ENCODE data around the gene KIAA0513.

The KIAA0513 gene

DNA sequence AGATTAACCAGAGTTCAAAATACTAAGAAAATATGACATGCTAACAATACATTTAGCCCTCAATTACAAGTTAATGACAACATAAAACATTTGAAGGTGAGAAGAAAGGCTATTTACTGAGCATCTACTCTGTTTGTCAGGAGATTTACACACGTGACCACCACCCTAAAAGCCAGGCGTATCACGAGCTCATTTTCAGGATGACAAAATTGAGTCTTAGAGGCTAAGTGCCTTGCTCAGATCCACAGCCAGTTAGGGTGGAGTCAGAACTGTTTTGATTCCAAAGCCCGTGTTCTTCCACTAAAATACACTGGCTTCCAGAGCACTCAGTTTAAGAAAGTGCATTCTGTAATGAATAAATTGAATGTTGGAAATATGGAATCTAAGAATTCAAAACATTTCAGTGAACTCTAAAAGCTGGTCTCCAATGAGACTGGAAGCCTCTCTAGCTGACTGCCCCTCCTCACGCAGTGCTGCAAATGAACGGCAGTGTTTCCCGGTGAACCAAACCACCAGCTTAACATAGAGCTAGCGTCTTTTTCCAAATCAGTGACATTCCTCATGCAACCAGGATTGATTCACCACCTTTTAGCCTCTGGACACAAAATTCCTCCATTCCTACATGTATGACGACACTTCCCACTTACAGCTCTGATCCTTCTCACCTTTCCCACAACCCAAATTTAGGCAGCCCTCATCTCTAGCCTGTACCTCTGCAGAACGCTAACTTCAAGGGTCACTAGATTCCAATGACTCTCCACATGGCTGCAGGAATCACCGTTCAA lies 22.1 kb upstream of the KIAA0513 start:
- no peak for DNase-seq (ENCODE audit: low spot score)

DNA sequence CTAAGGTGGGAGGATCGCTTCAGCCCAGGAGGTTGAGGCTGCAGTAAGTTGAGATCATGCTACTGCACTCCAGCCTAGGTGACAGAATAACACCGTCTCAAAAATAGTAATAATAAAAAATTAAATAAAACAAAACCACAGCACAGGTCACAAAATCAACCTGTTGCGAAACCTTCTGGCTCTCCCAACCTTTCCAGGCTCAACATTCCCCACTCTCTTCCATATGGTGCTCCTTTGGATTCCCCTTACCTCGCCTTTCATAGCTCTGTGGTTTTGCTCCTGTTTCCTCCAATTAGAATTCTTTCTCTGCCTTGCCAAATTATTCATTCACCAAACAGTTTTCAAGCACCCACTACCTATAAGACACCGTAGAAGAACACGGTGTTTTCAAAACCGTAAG lies 21.0 kb upstream of the KIAA0513 start:
- no peak for DNase-seq (ENCODE audit: low spot score)

DNA sequence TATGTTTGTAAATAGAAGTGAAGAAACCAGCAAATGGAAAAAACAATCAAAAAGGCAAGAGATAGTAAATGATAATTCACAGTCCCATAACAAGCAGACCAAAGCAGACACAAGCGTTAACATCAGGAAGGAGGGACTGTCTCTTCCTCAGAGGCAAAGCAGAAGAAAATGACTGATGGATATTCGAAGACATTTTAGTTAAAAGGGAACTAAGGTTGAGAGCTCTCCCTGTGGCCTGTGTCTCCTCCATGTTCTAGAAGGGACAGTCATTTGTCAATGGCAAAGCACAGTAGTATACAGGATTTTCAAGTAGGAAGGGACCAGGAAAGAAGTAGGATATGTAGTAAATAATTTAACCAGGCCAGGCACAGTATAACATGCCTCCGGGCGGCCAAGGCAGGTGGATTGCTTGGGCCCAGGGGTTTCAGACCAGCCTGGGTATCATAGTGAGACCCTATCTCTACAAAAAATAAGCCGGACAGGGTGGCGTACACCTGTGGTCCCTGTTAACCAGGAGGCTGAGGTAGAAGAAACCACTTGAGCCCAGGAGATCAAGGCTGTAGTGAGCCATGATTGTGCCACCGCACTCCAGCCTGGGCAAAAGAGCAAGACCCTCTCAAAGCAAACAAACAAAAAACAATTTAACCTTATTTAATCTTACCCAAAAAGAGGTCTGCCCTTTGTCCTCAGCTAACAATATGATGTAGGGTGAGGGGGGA lies 19.9 kb upstream of the KIAA0513 start:
- no peak for DNase-seq (ENCODE audit: low spot score)

DNA sequence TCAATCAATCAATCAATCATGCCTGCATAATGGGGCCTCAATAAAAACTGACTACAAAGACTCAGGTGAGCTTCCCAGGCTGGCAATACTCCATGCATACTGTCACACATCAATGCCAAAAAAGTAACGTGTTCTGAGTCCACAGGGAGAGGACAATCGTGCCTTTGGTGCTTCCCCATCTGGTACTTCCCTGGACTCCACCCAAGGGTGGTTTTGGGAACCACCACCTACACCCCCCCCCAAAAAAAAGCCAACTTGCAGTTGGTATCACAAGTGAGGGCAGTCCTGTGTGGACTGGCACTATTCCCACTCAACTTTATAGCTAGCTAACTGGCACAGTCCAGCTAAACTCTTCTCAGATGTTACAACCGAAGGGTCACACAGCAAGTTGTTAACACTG lies 19.3 kb upstream of the KIAA0513 start:
- no peak for DNase-seq (ENCODE audit: low spot score)

DNA sequence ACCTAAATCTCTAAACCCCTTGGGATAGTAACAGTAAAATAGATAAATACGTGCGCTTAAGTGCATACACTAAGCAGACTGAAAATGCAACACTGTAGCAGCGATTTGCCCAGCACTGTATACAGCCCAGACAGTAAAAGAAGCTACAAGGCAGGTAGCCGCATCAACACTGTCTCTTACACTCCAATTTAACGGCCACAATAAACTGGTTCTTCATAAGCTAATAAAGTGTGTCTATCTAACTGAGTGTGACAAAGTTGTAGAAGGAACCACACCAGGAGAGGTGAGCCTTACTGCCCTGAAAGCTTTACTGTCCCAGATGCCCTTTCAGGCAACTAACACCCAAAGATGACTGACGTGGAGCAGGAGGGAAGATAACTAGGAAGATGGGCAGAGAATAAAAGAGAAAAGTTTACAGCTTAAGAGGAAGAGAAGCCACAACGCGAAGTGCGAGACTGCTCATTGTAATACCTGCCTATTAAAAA lies 17.1 kb upstream of the KIAA0513 start:
- DNase-seq (ENCODE audit: low spot score) = no peak

DNA sequence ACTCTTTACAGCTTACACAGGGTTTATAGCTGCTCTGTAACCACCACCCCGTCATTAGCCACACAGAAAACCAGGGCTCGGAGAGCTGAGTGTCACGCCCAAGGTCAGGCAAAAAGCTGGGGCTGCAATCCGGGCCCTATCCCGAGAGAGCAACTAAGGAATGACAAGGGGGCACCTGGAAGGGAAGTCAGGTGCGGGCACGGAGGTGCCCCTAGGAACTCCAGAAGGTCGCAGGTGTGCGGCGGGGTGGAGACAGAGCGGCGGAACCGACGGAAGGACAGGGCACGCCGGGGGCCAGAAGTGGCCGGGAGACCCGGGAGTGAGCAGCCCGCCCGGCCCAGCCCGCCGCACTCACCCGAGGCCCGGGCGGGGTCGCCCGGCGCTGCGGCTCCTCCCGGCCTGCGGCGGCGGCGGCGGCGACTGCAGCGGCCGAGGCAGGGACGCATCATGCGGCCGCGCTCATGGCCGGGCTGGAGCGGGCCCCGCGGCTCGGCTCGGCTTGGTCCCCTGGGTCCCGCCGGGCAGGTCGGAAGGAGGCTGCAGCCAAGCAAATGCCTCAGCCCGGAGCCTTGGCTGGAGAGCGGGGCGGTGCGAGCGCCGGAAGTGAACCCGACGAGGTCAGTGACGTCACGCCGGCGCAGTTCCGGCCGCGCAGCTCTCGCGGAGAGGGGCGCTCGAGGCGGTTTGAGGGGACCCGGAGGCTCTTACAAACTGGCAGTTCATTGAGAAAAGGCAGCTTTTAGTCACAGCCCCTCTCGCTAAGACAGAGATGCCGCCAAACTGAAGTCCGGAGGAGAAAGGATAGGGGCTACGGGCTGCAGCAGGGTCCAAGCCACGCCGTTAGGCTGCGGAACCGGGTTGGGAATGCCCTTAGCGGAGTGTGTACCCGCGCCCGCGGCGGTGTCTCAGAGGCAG lies 16.4 kb upstream of the KIAA0513 start, which contains the start of gene ZDHHC7:
TSS of gene ZDHHC7 (minus strand) at position 605 of the 915 bp plus-strand sequence. CDS start 20,917 bp downstream, outside the sequence.
- DNase-seq (ENCODE audit: low spot score) = peak; percentile 84

DNA sequence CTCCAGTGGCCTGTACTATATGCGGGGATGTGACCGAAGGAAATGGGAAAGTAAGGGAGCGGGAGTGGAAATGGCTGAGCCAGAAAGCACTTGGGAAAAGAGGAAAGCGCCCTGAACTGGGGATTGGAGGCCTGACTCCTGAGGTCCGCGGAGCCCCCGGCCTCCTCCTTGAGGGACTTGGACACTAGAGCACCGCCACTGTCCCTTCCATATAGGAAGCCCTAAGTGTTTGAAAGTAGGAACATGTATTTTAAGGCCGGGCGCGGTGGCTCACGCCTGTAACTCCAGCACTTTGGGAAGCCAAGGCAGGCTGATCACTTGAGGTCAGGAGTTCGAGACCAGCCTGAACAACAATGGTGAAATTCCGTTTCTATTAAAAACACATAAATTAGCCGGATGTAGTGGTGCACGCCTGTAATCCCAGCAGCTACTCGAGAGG lies 15.7 kb upstream of the KIAA0513 start:
- DNase-seq (ENCODE audit: low spot score) = no peak

DNA sequence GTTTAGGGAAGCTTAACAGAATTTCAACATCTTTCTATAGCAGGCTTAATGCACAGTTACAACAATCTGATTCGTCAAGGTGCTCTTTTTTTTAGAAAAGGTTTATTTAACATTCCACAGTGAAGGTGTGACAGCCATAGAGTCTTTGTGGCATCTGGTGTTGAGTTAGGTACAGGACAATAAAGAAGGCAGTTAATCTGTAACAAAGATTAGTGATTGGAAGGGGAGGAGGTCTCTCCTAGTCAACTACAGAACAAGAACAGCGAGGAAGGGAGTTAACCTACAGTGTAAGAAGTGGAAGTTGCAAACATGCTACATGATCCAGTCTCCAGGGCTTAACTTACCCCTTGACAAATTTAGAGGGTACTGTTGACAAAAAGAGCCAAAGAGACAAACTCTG lies 13.3 kb upstream of the KIAA0513 start:
- no peak for DNase-seq (ENCODE audit: low spot score)

DNA sequence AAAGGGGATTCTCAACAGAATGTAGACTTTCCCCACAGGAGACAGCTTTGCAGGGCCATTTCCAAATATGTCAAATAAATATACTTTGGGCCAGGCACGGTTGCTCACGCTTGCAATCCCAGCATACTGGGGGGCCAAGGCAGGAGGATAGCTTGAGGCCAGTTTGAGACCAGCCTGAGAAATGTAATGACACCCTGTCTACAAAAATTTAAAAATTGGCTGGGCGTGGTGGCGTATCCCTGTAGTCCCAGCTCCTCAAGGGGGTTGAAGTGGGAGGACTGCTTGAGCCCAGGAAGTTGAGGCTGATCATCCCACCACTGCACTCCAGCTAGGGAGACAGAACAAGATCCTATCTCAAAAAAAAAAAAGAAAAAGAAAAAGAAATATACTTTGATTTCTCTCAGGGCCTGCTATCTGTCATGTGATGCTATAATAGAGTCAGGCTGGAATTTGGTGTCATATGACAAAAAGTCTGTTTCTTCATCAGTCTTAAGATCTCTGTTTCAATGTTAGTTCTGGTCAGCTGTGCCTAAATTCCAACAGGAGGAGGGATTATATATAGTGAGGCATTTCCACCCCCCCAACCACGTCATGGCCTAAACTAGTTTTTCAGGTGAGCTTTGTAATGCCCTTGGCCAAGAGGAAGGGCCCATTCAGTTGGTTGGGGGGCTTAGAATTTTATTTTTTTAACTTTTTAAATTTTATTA lies 12.0 kb upstream of the KIAA0513 start:
- no peak for DNase-seq (ENCODE audit: low spot score)

DNA sequence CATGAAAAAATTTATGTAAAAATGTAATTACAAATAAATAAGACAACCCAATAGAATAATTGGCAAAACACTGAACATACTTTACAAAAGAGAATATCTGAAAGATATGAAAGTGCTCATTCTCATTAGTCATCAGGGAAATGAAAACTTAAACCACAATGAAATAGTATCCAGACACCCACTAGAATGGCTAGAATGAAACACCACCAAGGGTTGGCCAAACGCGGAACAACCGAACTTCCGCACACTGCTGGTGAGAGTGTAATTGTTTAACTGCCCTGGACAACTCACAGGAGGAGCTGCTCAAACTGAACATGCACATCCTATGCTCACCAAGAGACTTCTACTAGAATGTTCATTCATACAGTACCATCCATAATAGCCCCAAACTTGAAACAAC lies 10.4 kb upstream of the KIAA0513 start:
- no peak for DNase-seq (ENCODE audit: low spot score)

DNA sequence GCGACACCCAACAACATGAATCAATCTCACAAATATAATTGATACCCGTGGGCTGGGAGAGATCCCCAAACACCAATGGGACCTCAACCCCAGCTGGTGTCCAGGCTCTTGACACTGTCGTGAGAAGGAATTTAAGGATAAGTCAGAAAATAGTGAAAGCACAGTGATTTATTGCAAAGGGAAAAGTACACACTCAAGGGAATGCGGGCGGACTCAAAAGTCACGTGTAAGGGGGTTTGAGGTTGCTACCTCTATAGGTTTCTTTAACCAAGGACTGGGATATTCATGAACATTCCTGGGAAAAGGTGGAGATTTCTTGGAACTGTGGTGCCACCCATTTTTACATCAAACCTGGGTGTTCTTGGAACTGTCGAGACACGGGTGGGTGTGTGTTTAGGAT lies 10.0 kb upstream of the KIAA0513 start:
- no peak for DNase-seq (ENCODE audit: low spot score)

DNA sequence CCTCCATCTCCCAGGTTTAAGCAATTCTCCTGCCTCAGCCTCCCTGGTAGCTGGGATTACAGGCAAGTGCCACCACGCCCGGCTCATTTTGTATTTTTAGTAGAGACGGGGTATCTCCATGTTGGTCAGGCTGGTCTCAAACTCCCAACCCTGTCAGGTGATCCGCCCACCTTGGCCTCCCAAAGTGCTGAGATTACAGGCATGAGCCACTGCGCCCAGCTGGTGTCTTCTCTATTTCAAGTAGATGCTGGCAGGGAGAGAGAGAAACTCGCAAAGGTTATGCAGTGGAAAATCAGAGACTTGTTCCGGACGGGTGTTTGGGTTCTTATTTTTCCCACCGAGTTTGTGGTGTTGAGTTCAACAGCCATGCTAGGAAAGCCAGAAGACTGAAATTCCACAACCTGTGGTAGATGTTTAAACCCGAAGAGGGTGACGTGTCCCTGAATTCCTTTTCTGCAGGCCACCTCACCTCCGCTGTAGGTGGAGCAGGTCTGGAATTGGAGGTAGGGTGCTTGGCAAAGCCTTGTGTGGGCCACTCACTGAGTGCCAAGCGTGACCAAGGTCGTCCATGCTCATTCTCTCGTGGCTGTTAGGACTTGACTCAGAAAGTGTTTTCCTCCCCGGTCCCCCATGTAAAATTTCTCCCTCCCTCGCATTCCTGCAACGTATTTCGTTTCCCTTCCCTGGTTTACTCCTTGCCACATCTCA lies 8.9 kb upstream of the KIAA0513 start:
- DNase-seq (ENCODE audit: low spot score) = no peak

DNA sequence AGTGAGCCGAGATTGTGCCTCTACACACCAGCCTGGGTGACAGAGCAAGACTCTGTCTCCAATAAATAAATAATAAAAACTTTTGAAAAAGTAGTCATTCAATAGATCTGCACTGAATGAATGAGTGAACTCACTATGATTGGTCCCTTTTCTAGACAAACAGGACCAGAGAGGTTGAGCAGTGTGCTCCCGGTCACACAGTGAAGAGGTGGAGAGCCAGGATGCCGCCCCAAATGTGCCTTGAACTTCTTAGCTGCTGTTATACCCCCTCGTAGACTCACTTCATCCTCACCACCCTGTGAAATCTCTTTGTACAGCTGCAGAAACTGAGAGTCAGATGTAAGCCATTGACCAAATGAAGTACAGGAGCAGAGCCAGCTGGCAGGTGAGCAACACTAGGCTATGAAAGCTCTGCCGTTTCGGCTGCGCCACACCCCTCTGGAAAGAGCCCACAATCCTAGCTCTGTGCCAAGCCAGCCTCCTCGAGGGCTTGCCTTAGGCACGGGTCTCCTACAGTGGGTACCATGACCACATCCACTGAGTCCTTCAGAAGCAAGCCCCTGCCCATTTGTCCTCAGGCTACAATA lies 7.8 kb upstream of the KIAA0513 start:
- DNase-seq (ENCODE audit: low spot score) = no peak

DNA sequence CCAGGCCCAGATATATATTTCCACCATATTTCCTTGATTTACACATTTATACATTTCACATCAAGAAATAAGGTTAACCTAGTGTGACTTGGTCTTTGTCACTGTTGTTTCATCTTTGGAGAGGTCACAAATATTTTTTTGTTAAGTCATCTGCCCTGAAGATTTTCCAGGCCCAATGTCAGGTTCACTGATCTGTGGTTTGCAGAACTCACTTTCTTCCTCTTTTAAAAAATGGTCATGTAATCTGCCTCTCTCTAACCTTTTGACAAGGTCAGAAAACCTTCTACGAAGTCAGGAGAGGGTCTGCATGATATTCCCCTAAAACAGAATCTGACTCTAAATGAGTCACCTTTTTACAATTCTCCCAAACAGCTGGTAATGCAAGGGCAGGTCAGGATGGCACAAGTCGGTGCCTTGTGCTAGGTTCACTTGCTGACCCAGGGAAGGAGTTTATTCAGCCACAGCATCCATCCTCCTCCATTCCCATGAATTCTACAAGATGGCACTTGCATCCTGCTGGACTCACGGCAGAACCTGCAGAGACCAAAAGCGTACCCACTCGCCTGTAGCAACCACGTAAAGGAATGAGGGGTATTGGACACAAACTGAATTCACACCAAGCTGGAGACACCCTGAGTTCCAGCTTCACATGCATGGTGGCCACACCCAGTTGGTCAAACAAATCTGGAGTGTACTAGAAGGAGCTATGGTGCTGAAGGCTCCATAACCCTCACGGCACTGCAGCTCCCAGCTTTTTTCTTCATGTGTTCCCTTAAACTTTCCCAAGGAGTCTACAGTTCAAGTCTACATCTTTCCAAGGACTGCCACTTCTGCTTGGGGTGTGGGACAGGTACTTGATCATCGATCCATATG lies 1.6 kb upstream of the KIAA0513 start:
- DNase-seq (ENCODE audit: low spot score) = no peak

DNA sequence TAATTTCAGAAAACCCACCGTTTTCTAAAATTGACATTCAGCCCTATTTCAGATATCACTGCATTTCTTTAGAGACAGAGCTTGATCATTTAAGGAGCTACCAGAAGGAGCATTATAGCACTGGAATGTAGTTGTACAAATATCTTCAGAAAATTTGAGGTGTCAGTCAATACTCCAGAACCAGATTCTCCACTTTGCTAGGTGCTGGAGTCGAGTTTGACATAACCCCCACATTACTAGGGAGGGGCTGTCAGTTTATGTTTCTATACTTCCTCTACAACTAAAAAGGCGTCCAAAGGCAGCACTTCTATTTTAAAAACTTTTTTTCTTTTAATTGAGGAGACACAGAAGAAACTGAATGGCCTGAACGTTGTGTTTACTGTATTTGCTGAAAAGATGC lies 892 bp upstream of the KIAA0513 start:
- DNase-seq (ENCODE audit: low spot score) = no peak

DNA sequence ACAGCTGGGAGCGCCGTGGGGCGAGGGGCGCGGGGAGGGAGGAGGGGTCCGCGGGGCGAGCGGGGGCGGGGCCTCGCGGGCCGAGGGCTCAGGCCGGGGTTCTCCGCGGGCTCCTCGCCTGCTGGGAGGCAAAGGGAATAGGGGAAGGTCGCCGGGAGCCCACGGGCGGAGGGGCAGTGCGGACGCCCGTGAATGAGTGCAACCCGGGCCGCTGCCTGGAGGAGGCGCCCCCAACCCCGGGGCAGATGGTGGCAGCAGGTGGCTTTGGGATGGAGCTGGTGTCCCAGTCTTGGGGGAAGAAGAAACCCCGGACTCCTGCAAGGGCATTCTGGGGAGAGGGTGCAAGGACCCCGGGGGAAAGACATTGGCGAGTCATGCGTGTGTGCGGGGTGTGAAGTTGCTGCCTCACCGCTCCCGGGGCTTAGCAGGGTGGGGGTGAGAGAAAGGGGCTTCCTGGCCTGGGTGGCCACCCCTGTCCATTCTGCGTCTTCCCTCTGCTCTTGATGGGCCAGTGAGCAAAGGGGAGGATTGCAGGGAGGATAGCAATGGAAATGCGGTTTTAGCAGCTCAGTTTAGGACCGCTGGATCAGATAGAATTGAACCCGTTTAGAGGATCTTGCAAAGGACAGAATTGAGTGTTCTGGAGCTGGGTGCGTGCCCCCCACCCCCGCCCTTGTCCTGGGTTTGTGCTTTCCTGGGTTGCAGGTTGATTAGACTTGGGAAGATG lies 526 bp downstream of the KIAA0513 start:
- DNase-seq (ENCODE audit: low spot score) = no peak

DNA sequence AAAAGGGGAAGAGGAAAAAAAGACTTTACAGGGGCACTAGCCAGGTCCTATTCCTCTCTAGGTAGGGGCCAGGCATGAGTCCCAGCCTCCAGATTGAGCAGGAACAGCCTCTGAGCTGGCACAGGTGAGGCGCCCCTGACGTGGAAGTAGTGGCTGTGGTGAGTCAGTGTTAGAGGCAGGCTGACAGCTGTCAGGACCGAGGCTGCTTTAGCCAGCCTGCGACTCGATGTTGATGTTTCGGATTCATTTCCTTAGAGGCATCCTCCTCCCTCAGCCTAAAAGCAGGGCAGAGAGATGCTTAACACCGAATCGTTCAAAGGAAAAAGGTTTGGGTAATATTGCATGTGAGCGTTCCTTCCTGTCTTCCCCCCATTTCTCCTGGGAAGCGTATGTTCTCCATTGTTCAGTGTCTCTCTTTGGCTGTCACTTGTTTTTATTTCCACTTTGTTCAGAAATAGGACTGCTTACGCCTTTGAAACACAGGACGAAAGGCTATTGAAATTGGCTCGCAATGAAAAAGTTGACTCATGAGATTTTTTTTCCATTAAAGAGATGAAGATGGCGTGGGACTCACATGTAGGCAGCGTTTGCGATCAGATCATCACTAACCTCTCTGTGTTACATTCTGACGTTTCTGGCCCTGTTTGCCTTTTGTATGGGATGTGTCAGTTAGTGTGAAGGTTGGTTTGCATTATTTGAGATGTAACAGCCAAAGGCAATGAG lies 1.3 kb downstream of the KIAA0513 start:
- peak; percentile 79 for DNase-seq (ENCODE audit: low spot score)

DNA sequence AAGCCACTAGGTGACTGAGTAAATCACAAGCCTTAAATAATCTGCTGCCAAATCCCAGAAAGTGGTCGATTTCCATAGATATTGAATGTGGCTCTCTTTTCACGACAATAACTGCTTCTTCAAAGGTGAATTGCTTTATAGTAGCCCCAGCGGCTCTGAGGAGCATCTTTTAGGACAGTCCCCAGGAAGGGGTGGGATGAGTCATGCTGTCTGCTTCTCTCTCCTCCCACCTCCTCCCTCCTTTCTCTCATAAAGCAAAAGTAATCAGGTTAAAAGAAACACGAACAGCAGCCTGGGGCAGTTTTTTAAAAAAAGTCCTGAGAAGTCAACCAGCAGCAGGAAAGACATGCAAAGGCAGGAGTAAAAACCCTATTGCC lies 1.8 kb downstream of the KIAA0513 start:
- DNase-seq (ENCODE audit: low spot score) = peak; percentile 78

Data from CD4-positive, alpha-beta T cell treated with Interleukin-15 for 4 hours (primary cell).